ENCODE measurements around the gene THSD4. TPM values are rescaled to one million over a fixed set of nuclear protein-coding genes. Genes with fewer than 3 reads are reported as not detected.
"Not testable (repeated sequence)": the region's sequence is repeated elsewhere in the genome, so short reads cannot be mapped to it uniquely, and the experiment has no call there.

Gene THSD4
- total RNA-seq, 4 donors from 2014 or later: 16.6 to 25.3 (median 24.1) TPM

GRCh38 chr15:71366522-71366921 is 251.3 kb downstream of the THSD4 start:
- no peaks in the 10 kb centered on the region for H3K36me3 ChIP-seq

GRCh38 chr15:71366926-71367325 is 251.7 kb downstream of the THSD4 start:
- H3K4me3 ChIP-seq: no peak overlapping the region
- H3K27ac ChIP-seq: no peak overlapping the region
- H3K36me3 ChIP-seq: no peaks in the 10 kb centered on the region
- no peak for DNase-seq (ENCODE audit: low spot score in 2 of 2)
- no peak for TF ChIP-seq CTCF (IDR thresholded peaks at IDR 0.05)
- H3K27me3 ChIP-seq: no peaks in the 10 kb centered on the region
- no peaks in the 10 kb centered on the region for H3K9me3 ChIP-seq
- 84% methylated on average over 3 of the region's 3 CpGs for WGBS
- H3K4me1 ChIP-seq: peaks cover 9% of the 10 kb centered on the region

More at GRCh38 chr15:71366522-71366921, 251.3 kb downstream of the THSD4 start:
- DNase-seq (ENCODE audit: low spot score in 2 of 2): no peak
- Histone ChIP-seq H3K9me3 (no peaks in the 10 kb centered on the region), H3K27ac (no peak overlapping the region), H3K27me3 (no peaks in the 10 kb centered on the region), H3K4me1 (peaks cover 9% of the 10 kb centered on the region), H3K4me3 (no peak overlapping the region)
- 93% methylated on average over 4 of the region's 4 CpGs for whole genome bisulfite sequencing
- no peak for TF ChIP-seq EP300 (IDR thresholded peaks at IDR 0.05)

GRCh38 chr15:71367737-71368136 is 252.5 kb downstream of the THSD4 start:
- not testable (repeated sequence) for H3K9me3 ChIP-seq; H3K4me3 ChIP-seq; H3K27me3 ChIP-seq; H3K36me3 ChIP-seq; DNase-seq (ENCODE audit: low spot score in 2 of 2); H3K27ac ChIP-seq
- no CpG with 5 or more reads among the region's 1 CpG for WGBS
- peaks cover 13% of the 10 kb centered on the region for H3K4me1 ChIP-seq

GRCh38 chr15:71372769-71373168 is 257.5 kb downstream of the THSD4 start:
- H3K9me3 ChIP-seq; DNase-seq (ENCODE audit: low spot score in 2 of 2); H3K36me3 ChIP-seq; H3K27ac ChIP-seq; H3K27me3 ChIP-seq; H3K4me3 ChIP-seq: not testable (repeated sequence)
- peaks cover 21% of the 10 kb centered on the region for H3K4me1 ChIP-seq
- WGBS: 51% methylated on average over 6 of the region's 7 CpGs

GRCh38 chr15:71373917-71374316 is 258.6 kb downstream of the THSD4 start:
- H3K27me3 ChIP-seq: peaks cover 6% of the 10 kb centered on the region
- no peaks in the 10 kb centered on the region for H3K36me3 ChIP-seq
- 63% methylated on average over 1 of the region's 1 CpG for WGBS
- DNase-seq (ENCODE audit: low spot score in 2 of 2): no peak
- no peaks in the 10 kb centered on the region for H3K9me3 ChIP-seq
- peaks cover 21% of the 10 kb centered on the region for H3K4me1 ChIP-seq
- no peak overlapping the region for H3K27ac ChIP-seq
- TF ChIP-seq POLR2AphosphoS5 (IDR thresholded peaks at IDR 0.05) (no peak), EP300 (IDR thresholded peaks at IDR 0.05) (no peak), POLR2A (IDR thresholded peaks at IDR 0.05) (no peak), CTCF (IDR thresholded peaks at IDR 0.05) (no peak)
- H3K4me3 ChIP-seq: no peak overlapping the region

GRCh38 chr15:71374607-71375352 is 259.5 kb downstream of the THSD4 start:
- H3K9me3 ChIP-seq: no peaks in the 10 kb centered on the region
- WGBS: 62% methylated on average over 6 of the region's 6 CpGs
- peaks cover 6% of the 10 kb centered on the region for H3K27me3 ChIP-seq
- H3K4me1 ChIP-seq: peaks cover 21% of the 10 kb centered on the region
- no peak overlapping the region for H3K4me3 ChIP-seq
- TF ChIP-seq POLR2A (IDR thresholded peaks at IDR 0.05) (no peak), EP300 (IDR thresholded peaks at IDR 0.05) (no peak), POLR2AphosphoS5 (IDR thresholded peaks at IDR 0.05) (no peak), CTCF (IDR thresholded peaks at IDR 0.05) (no peak)
- H3K36me3 ChIP-seq: no peaks in the 10 kb centered on the region
- no peak for DNase-seq (ENCODE audit: low spot score in 2 of 2)
- no peak overlapping the region for H3K27ac ChIP-seq

- no peak for TF ChIP-seq CTCF (IDR thresholded peaks at IDR 0.05)
- TF ChIP-seq POLR2A (IDR thresholded peaks at IDR 0.05): no peak
- TF ChIP-seq POLR2AphosphoS5 (IDR thresholded peaks at IDR 0.05): no peak
- no peak for TF ChIP-seq EP300 (IDR thresholded peaks at IDR 0.05)
- Histone ChIP-seq H3K9me3 (no peaks in the 10 kb centered on the region), H3K4me1 (peaks cover 21% of the 10 kb centered on the region), H3K4me3 (no peak overlapping the region), H3K27ac (no peak overlapping the region), H3K36me3 (no peaks in the 10 kb centered on the region), H3K27me3 (peaks cover 6% of the 10 kb centered on the region)
- no peak for DNase-seq (ENCODE audit: low spot score in 2 of 2)
- 91% methylated on average over 3 of the region's 3 CpGs for WGBS
Measured at GRCh38 chr15:71375934-71376333, 260.7 kb downstream of the THSD4 start.

Data from suprapubic skin (tissue), 4 donors.